ENCODE measurements around the gene FAM13A.

The FAM13A gene

DNA sequence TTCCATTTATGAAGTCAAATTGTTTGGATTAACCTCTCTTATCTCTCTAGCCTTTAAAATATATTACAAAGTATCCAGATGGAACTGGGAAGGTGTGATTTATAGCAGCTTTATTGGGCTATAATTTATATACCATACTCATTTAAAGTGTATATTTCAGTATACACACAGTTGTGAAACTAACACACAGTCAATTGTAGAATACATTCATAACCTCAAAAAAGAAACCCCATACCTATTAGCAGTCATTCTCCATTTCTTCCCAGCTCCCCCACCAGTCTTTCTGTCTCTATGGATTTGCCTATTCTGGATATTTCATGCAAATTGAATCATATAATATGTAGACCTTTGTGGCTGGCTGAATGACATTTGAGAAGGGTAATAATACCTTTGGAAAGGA, 351.8 kb downstream of the FAM13A start:
- DNase-seq, result no peak

DNA sequence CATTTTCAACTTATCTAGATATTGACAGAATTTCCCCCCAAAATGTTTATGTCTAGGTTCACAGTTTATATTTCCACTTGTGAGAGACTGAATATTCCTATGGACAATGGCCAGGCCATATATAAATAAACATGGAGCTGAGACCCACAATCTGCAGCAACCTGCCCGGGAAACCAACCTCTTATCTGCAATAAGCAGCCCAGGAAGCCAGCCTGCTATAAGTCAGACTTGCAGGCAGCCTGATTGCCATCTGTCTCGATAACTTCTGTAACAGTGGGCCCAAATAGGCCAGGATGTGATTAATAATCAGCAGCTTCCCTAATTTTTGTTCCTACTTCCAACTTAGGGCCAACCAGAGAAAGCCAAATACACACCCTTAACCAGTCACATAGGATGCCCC, 354.2 kb downstream of the FAM13A start:
- DNase-seq, result no peak

DNA sequence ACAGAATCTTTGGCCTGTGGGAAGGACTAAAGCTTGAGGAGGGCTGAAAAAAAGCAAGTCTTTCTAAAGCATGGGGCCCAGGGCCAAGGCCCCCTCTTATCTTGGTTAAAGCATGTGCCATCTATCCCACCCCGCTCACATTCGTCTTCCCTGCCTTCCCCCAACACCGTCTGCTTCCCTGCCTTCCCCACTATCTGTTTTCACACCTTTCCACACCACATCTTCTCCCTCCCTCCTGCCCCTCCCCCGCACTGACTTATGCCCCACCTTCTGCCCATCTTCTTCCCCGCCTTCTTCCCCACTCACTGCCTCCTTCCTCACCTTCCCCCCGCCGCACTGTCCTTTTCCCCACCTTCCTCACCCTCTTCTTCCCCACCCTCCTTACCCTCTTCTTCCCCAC, 358.5 kb downstream of the FAM13A start:
- no peak for DNase-seq

DNA sequence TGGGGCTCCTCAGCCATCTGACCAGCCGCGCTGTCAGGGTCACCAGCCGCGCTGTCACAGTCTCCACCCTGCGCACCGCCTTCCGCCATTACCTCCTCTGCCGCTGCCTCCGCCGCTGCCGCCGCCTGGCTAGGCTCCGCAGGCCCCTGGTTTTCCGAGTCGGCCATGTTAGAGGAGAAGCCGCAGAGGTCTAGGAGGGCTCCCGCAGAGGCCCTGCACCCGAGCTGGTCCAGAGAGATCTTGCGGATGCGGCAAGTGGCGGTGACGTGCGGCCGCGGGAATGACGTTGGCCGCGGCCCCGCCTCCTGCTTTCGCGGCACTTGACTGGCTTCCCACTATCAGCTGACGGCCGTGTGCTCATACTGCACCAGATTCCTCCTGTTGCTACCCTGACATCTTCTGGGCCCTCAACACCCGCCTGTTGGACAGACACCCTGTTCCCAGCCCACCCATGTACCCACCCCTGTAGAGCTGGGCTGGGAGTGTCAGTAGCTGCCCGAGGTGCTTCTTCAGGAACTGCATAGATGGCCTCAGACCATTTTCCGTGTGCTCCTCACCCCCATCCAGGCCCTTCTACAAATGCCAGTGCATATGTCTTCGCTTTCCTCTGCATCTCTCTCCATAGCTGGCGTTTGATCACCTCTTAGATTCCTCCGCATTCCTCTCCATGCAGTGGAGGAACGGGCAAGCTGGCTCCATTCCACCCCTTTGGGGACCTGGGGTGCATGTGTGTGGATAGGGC, 359.2 kb downstream of the FAM13A start, which contains the start of gene NAP1L5:
Gene NAP1L5, minus strand, starts transcription at position 242 of the 742 bp plus-strand sequence. Its CDS starts 75 bp downstream, at position 167.
- DNase-seq, result no peak

DNA sequence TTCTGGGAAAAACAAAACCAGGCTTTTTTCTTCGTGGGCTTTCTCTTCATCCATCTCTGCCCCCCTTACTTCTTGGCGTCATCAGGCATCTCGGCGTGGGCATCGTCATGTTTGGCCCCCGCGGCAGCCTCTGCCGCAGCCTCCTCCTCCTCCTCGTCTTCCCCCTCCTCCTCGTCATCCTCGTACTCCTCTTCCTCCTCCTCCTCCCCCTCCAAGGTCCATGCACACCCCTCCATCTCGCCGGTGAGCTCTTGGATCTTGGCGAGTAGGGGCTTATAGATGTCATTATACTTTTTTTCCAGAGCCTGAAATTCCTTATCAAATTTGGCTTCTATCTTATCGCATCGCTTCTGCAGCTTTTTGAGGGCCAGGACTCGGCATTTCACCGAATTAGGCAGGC, 359.8 kb downstream of the FAM13A start:
- no peak for DNase-seq

DNA sequence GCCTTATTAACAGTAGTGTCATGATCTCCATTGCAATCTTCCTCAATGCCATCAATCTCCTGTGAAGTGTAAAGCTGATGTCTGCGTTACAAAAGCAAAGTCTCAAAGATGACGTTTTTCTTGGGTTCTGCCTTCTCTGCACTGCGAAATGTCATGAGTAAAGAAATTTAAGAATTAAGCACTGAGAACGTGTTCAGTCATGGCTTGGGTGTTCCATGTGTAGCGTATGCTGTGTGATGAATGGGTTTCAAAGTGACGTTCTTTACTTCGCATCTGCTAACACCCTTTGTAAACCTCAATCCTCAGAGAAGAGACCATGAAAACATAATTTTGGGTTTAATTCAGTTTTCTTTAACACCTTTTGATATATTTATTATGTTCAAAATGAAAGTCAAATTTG, 360.4 kb downstream of the FAM13A start:
- DNase-seq, result no peak

GRCh38 chr4:88693792-88694191, 363.2 kb downstream of the FAM13A start:
- DNase-seq, result no peak

GRCh38 chr4:88690355-88690754, 366.6 kb downstream of the FAM13A start:
- no peak for DNase-seq

DNA sequence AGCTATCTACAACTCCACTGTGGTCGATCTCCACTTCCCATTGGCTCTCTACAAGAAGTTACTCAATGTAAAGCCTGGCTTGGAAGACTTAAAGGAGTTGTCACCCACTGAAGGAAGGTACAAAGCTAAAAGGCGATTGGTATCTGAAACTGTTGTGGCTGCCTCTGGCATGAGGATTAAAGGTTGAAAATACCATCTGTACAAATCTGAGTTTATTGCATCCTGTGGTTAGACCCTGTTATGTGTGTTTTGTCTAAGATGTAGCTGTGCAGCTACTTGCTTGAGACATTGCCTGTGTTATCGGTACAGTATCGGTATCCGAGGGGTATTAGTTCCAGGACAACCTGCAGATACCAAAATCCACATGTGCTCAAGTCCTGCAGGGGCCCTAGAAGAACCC, 375.8 kb downstream of the FAM13A start:
- no peak for DNase-seq

Measured in amniotic stem cell (primary cell).